GM12878 (cell line): ENCODE measurements around the gene BPGM. TPM values are rescaled to one million over a fixed set of nuclear protein-coding genes. Genes with fewer than 3 reads are reported as not detected.

ENCODE experiments used
- ATAC-seq: fragments of 200-7000 bp; cut with Tn5 transposase; 3 replicates; pipeline ENCODE4 v1.9.1; 2020; ENCODE audit warnings: mild to moderate bottlenecking, moderate library complexity
- BruUV-seq: library from RNA; stranded (reverse); fragments of 400-500 nt; replicated peaks from 2 replicates; lab custom pipeline; 2021; lab: Mats Ljungman, UMichigan
- CTCF ChIA-PET: fragments of 300-600 bp; sonication (Branson Sonifier 250); formaldehyde crosslinking; extraction: SDS; loops from one replicate; lab custom pipeline; 2021; ENCODE audit warnings: inconsistent platforms; lab: Yijun Ruan, JAX
- POLR2A ChIA-PET: fragments of 350-600 bp; formaldehyde crosslinking; extraction: SDS; loops from one replicate; lab custom pipeline; 2021; ENCODE audit warnings: inconsistent platforms; lab: Charles Lee
- RAD21 ChIA-PET: fragments of 300-600 bp; sonication (Branson Sonifier 250); formaldehyde crosslinking; loops from one replicate; lab custom pipeline; 2023; ENCODE audit warnings: antibody characterized with exemption; ENCODE audit not compliant: unreplicated experiment; lab: Charles Lee
- SMC1A ChIA-PET: fragments of 300-600 bp; sonication (Branson Sonifier 250); formaldehyde crosslinking; loops from one replicate; lab custom pipeline; 2023; ENCODE audit not compliant: unreplicated experiment, uncharacterized antibody; lab: Charles Lee
- DNase-seq: peaks from one replicate; pipeline ENCODE4 v3.0.0-alpha.2; 2011; ENCODE audit warnings: low read depth, low spot score
- FAIRE-seq: peaks from 3 replicates; lab custom pipeline; 2011; peaks lifted over from hg19 to GRCh38; lab: Jason Lieb, UNC
- H2AFZ ChIP-seq: 2 replicates; pipeline ENCODE4 v1.6.0; 2011; ENCODE audit warnings: low read depth, low read length, control low read depth; ENCODE audit not compliant: control insufficient read depth
- H3K27ac ChIP-seq: 2 replicates; pipeline ENCODE4 v1.5.1; 2011; ENCODE audit warnings: control low read depth; ENCODE audit not compliant: control insufficient read depth, insufficient read depth
- H3K27me3 ChIP-seq, 2 experiments: replicated peaks in 1 of 2; 2 replicates each; pipeline versions ENCODE4 v1.6.0 to v1.6.1; 2011; ENCODE audit warnings: low read length in 1 of 2; ENCODE audit not compliant: control insufficient read depth in 2 of 2, insufficient read depth in 2 of 2
- H3K36me3 ChIP-seq, 2 experiments: 2 replicates each; pipeline ENCODE4 v1.5.1; 2011; ENCODE audit warnings: low read length in 1 of 2; ENCODE audit not compliant: control insufficient read depth in 2 of 2, insufficient read depth in 2 of 2
- H3K4me1 ChIP-seq: 2 replicates; pipeline ENCODE4 v1.6.1; 2011; ENCODE audit warnings: mild to moderate bottlenecking, low read length, moderate library complexity, mixed read lengths; ENCODE audit not compliant: control insufficient read depth, insufficient read depth
- H3K4me2 ChIP-seq: 2 replicates; pipeline ENCODE4 v1.6.0; 2011; ENCODE audit warnings: control low read depth; ENCODE audit not compliant: control insufficient read depth, insufficient read depth
- H3K4me3 ChIP-seq: fragments of 200-600 bp; sonication (generic); 2 replicates; pipeline ENCODE4 v1.5.1; 2016
- H3K79me2 ChIP-seq: 2 replicates; pipeline ENCODE4 v1.6.0; 2011; ENCODE audit warnings: low read length; ENCODE audit not compliant: control insufficient read depth, insufficient read depth
- H3K9ac ChIP-seq: 2 replicates; pipeline ENCODE4 v1.8.0; 2011; ENCODE audit warnings: low read length, control low read depth, mixed read lengths; ENCODE audit not compliant: control insufficient read depth, insufficient read depth
- H3K9me3 ChIP-seq: replicated peaks from 3 replicates; pipeline ENCODE4 v1.5.1; 2011; ENCODE audit warnings: mild to moderate bottlenecking, low read length; ENCODE audit not compliant: control insufficient read depth, insufficient read depth
- H4K20me1 ChIP-seq: 2 replicates; pipeline ENCODE4 v1.6.0; 2011; ENCODE audit not compliant: control insufficient read depth, insufficient read depth
- DPF2 ChIP-seq: fragments of 450-650 bp; IDR thresholded peaks from 2 replicates; pipeline ENCODE4 v1.6.1; 2017; ENCODE audit warnings: mild to moderate bottlenecking
- E4F1 ChIP-seq: fragments of 450-650 bp; IDR thresholded peaks from 2 replicates; pipeline ENCODE4 v1.6.1; 2018; ENCODE audit warnings: borderline replicate concordance, mild to moderate bottlenecking; ENCODE audit not compliant: partially characterized antibody
- ETV6 ChIP-seq, 2 experiments: fragments of 450-650 bp in 1 of 2; IDR thresholded peaks in 1 of 2; conservative IDR thresholded peaks in 1 of 2; 2 replicates each; pipeline ENCODE4 v1.6.1; 2014; ENCODE audit warnings: antibody characterized with exemption in 1 of 2, borderline replicate concordance in 1 of 2, low read depth in 1 of 2, mild to moderate bottlenecking in 1 of 2, moderate library complexity in 1 of 2
- HDAC6 ChIP-seq: fragments of 200-600 bp; sonication (generic); IDR thresholded peaks from one replicate; pipeline ENCODE4 v1.8.0; 2017; ENCODE audit warnings: antibody characterized with exemption; ENCODE audit not compliant: unreplicated experiment
- JUNB ChIP-seq: IDR thresholded peaks from 2 replicates; pipeline ENCODE4 v1.6.1; 2016; ENCODE audit warnings: antibody characterized with exemption, mild to moderate bottlenecking
- MXI1 ChIP-seq: fragments of 150-350 bp; IDR thresholded peaks from 2 replicates; pipeline ENCODE4 v1.6.1; 2011; ENCODE audit warnings: low read depth, mild to moderate bottlenecking, inconsistent platforms, low read length, improper control_type of control experiment
- SUPT20H ChIP-seq: IDR thresholded peaks from 2 replicates; pipeline ENCODE4 v1.6.1; 2011; ENCODE audit warnings: low read depth, mild to moderate bottlenecking, low read length, moderate library complexity, borderline replicate concordance; ENCODE audit not compliant: control insufficient read depth
- TAF1 ChIP-seq: IDR thresholded peaks from 2 replicates; pipeline ENCODE4 v1.6.1; 2011; ENCODE audit warnings: mild to moderate bottlenecking, low read depth, low read length, borderline replicate concordance
- ZNF384 ChIP-seq: IDR thresholded peaks from 2 replicates; pipeline ENCODE4 v1.6.1; 2012; ENCODE audit warnings: low read depth, mild to moderate bottlenecking, low read length, improper control_type of control experiment, borderline replicate concordance
- WGBS: methylation state at CpG from one replicate; pipeline ENCODE4 v1.1.6; 2016; ENCODE audit warnings: low lambda C conversion rate; ENCODE audit not compliant: insufficient replicate concordance, insufficient coverage; ENCODE audit errors: missing lambda C conversion rate; 5-methylcytosine and 5-hydroxymethylcytosine counted together
- in situ Hi-C: fragments of 300-500 bp; cut with MboI; formaldehyde crosslinking; loops from 9 replicates; pipeline ENCODE4 v1.14.3; 2018; ENCODE audit warnings: mixed read lengths
- intact Hi-C: fragments of 100-400 bp; cut with micrococcal nuclease; formaldehyde crosslinking; loops from one replicate; pipeline ENCODE4 v1.14.2; 2022; ENCODE audit not compliant: unreplicated experiment
- polyA plus RNA-seq, 11 experiments: library from polyadenylated mRNA; depleted of rRNA in 4 of 11; unstranded in 6 of 11; stranded (reverse) in 5 of 11; fragments of >200 nt; fragmentation: Nextera tagmentation in 4 of 11; fragmentation: Illumina TruSeq in 1 of 11; extraction: Ambion mirVana in 4 of 11; extraction: Trizol in 1 of 11; gene quantifications; 1 replicate in 1 of 11; 2 replicates in 10 of 11; pipeline versions ENCODE4 v1.2.1 to v1.2.3, GENCODE V29; 2011 to 2016; ENCODE audit warnings: inconsistent platforms in 2 of 11, missing spikeins in 2 of 11, low read depth in 1 of 11
- total RNA-seq, 4 experiments: library from RNA; depleted of rRNA in 3 of 4; stranded (reverse); fragments of >200 nt in 3 of 4; fragmentation: Illumina TruSeq in 1 of 4; extraction: Trizol in 1 of 4; gene quantifications; 2 replicates each; pipeline versions ENCODE4 v1.2.1 to v1.2.3, GENCODE V29; 2013 to 2021
- TF ChIP-seq, protein P1 (sequence below): fragments of 450-650 bp; IDR thresholded peaks from 2 replicates; pipeline ENCODE4 v1.6.1; 2016; ENCODE audit warnings: mild to moderate bottlenecking

The BPGM gene
- total and polyA plus RNA-seq, 10 of the 15 experiments (the other 5 are each of a cell fraction or from before 2014, with no cell fraction given): 9.0 to 20.1 (median 15.2) TPM

DNA sequence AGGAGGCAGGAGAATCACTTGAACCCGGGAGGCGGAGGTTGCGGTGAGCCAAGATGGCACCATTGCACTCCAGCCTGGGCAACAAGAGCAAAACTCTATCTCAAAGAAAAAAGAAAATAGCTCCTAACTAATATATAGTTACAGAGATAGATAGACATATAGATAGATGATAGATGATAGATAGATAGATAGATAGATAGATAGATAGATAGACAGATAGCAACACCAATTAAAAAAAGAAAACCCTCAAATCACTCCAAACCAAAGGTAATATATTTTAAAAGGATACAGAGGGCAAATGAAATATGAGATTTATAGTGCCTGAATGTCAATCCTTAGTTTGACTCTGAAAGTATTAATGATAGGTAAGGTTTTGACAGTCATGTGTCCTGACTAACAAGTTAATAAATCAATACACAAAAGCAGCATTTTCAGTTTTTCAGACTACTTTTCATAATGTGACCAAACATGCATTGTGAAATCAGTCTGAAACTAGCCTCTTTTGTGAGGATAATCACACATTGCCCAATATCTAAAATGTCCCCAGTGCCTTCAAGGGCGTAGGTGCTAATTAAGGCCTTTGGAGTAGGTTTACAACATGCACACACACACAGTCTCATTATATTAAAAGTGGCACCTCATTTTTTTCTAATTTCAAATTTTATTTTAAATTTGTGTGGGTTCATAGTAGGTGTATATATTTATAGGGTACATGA lies 61.2 kb downstream of the BPGM start:
- Histone ChIP-seq H3K9ac (no peak overlapping the region), H3K9me3 (no peaks in the 10 kb centered on the region), H3K4me2 (no peak overlapping the region), H3K27me3 (peaks cover 1 to 6% of the 10 kb centered on the region in 2 experiments; a peak in 3 of 4 replicates), H4K20me1 (no peaks in the 10 kb centered on the region), H3K27ac (no peak overlapping the region), H3K4me1 (no peaks in the 10 kb centered on the region), H2AFZ (no peak overlapping the region), H3K79me2 (no peaks in the 10 kb centered on the region), H3K4me3 (no peak overlapping the region), H3K36me3 (no peaks in the 10 kb centered on the region)
- ChIA-PET SMC1A (interaction anchor here (0.5 kb wide), 1 partner anchor 12 kb away, joined by 3 read pairs; no protein-coding TSS in a partner anchor), CTCF (interaction anchor here (0.6 kb wide), 1 partner anchor 61 kb away, joined by 3 read pairs; the partner anchor contains the start of gene BPGM), RAD21 (no interaction called here), POLR2A (no interaction called here)
- WGBS: 48% methylated on average over 4 of the region's 4 CpGs
- DNase-seq (no peak), FAIRE-seq (no peak), ATAC-seq (no peak)
- no TSS peak for BruUV-seq
- intact Hi-C loops (no loop called here), in situ Hi-C loops (no loop called here)
- TF ChIP-seq JUNB: no peak
- no peak for TF ChIP-seq HDAC6
- TF ChIP-seq, protein P1, sequence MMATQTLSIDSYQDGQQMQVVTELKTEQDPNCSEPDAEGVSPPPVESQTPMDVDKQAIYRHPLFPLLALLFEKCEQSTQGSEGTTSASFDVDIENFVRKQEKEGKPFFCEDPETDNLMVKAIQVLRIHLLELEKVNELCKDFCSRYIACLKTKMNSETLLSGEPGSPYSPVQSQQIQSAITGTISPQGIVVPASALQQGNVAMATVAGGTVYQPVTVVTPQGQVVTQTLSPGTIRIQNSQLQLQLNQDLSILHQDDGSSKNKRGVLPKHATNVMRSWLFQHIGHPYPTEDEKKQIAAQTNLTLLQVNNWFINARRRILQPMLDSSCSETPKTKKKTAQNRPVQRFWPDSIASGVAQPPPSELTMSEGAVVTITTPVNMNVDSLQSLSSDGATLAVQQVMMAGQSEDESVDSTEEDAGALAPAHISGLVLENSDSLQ: no peak
- no peak for TF ChIP-seq SUPT20H
- no peak for TF ChIP-seq ZNF384
- no peak for TF ChIP-seq ETV6 (conservative IDR thresholded peaks at IDR 0.05 in 1 of 2, IDR thresholded peaks at IDR 0.05 in 1 of 2; ENCODE audit: borderline replicate concordance in 1 of 2, low read depth in 1 of 2)
- no peak for TF ChIP-seq TAF1
- no peak for TF ChIP-seq E4F1
- TF ChIP-seq DPF2: no peak
- no peak for TF ChIP-seq MXI1
- TF ChIP-seq, all 136 proteins: peak for 0
